Measurements from ENCODE around the gene TUG1. TPM values are rescaled to one million over a fixed set of nuclear protein-coding genes. Genes with fewer than 3 reads are reported as not detected.

TUG1 gene
- polyA plus RNA-seq, 1 experiment, result 152 TPM

DNA sequence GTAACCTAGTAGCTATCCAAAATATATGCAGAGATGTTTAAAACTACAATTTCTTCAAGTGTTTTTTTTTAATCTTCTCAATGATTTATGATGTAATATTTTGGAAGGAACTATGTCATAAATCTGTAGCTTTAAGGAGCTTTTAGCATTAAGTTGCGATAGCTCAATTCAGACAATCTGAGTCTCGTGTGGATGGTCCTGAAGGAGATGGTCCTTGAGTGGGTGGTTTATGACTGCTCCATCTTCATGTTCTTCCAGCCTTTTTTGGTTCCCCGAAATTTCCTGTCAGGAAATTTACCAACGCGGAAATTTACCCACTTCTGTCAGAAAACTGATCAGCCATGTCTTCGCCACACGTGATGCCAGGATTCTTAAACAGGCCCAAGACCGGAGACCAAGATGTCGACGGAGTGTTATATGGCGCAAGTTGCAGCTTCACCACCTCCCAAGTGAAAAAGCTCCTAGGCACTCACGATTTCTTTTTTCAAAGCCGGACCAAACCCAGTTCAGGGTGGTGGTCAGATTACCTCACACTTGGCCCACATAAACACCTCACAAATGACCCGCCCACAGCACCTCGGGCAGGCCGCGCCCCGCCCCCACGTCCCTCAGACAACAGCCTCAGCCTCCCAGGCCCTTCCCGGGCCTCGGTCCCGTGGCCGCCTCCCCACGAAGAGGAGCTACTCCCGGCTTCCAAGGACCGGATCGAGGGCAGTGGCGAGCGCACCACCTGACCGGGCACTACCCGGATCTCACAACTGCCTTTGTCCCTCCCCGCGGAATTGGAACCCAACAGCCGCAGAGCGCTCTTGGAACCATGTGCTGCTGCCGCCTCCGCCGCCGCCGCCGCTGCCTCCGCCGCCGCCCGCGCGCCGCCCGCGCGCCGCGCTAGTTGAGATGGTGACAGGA lies 796 bp upstream of the TUG1 start, which contains the start of gene MORC2:
Gene MORC2 (minus strand): TSS at position 760 of the 909 bp plus-strand sequence. CDS start 885 bp downstream, outside the sequence.
- no peak for DNase-seq (ENCODE audit: low read depth, low spot score)
- Histone ChIP-seq H3K9me3 (ENCODE audit: control insufficient read depth, insufficient read depth, low read length) (peaks cover 15% of the 10 kb centered on the region), H3K4me3 (ENCODE audit: low read depth, low read length) (peak within 1 kb of the TSS; percentile 73), H3K27me3 (ENCODE audit: control insufficient read depth, insufficient read depth, low read length) (no peaks in the 10 kb centered on the region), H3K27ac (ENCODE audit: low read depth, low read length) (peak within 1 kb of the TSS; percentile 93)
- TF ChIP-seq, protein P1, sequence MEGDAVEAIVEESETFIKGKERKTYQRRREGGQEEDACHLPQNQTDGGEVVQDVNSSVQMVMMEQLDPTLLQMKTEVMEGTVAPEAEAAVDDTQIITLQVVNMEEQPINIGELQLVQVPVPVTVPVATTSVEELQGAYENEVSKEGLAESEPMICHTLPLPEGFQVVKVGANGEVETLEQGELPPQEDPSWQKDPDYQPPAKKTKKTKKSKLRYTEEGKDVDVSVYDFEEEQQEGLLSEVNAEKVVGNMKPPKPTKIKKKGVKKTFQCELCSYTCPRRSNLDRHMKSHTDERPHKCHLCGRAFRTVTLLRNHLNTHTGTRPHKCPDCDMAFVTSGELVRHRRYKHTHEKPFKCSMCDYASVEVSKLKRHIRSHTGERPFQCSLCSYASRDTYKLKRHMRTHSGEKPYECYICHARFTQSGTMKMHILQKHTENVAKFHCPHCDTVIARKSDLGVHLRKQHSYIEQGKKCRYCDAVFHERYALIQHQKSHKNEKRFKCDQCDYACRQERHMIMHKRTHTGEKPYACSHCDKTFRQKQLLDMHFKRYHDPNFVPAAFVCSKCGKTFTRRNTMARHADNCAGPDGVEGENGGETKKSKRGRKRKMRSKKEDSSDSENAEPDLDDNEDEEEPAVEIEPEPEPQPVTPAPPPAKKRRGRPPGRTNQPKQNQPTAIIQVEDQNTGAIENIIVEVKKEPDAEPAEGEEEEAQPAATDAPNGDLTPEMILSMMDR (IDR thresholded peaks at IDR 0.05; ENCODE audit: low read depth, low read length), result no peak
- CTCF ChIA-PET, result interaction anchor here (0.6 to 5.8 kb wide), 7 partner anchors 7 to 139 kb away, joined by 3 to 61 read pairs (median 3); partner anchors contain the start of genes SELENOM and SMTN
- POLR2A ChIA-PET, result interaction anchor here (1.0 to 3.4 kb wide), 11 partner anchors 11 to 140 kb away, joined by 3 to 94 read pairs (median 6); partner anchors contain the start of genes SELENOM and SMTN

DNA sequence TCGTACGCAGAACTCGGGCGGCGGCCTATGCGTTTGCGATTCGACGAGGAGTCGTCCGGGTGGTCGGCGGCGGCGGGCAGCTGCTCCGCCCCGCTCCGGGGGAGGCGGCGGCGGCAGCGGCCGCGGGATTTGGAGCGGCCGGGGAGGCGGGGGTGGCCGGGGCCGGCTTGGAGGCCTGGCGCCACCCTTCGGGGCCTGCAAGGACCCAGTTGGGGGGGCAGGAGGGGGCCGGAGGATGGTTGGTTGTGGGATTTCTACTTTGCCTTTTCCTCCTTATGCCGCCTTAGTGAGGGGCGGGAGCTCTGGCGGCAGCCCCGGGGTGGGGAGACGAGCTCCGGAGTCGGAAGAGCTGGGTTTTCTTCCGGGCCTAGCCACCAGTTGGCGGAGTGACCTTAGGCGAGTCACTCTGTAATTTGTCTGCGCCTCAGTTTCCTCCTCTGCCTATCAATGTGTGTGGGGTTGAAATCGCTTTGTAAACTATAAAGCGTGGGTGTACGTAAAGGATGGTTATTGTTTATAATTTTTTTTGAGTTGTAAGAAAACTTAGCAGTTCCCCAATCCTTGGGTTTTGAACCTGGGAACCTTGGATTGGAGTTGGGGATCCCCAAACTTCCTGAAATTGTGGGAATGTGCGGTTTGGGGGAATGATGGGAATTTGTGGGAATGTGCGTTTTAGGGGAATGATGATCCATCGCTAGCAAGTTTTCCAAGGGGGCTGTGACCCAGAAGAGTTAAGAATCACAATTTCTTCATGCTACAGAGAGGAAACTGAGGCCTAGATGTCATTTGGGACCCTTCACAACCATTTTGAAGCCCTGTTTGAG lies 679 bp downstream of the TUG1 start:
- peaks cover 15% of the 10 kb centered on the region for H3K9me3 ChIP-seq (ENCODE audit: control insufficient read depth, insufficient read depth, low read length)
- no peak for DNase-seq (ENCODE audit: low read depth, low spot score)
- ChIA-PET CTCF (interaction anchor here (0.9 to 5.8 kb wide), 3 partner anchors 10 to 114 kb away, joined by 3 to 61 read pairs (median 3); partner anchors contain the start of gene SMTN), POLR2A (interaction anchor here (1.0 to 3.4 kb wide), 12 partner anchors 9 to 138 kb away, joined by 3 to 94 read pairs (median 6); partner anchors contain the start of genes SELENOM and SMTN)
- no peaks in the 10 kb centered on the region for H3K27me3 ChIP-seq (ENCODE audit: control insufficient read depth, insufficient read depth, low read length)
- TF ChIP-seq, protein P1 (IDR thresholded peaks at IDR 0.05; ENCODE audit: low read depth, low read length), result 0 out of 2 replicates have a peak, but pooled peaks have one; percentile 15
- peak overlapping the region; percentile 73 for H3K4me3 ChIP-seq (ENCODE audit: low read depth, low read length)
- H3K27ac ChIP-seq (ENCODE audit: low read depth, low read length), result no peak overlapping the region

DNA sequence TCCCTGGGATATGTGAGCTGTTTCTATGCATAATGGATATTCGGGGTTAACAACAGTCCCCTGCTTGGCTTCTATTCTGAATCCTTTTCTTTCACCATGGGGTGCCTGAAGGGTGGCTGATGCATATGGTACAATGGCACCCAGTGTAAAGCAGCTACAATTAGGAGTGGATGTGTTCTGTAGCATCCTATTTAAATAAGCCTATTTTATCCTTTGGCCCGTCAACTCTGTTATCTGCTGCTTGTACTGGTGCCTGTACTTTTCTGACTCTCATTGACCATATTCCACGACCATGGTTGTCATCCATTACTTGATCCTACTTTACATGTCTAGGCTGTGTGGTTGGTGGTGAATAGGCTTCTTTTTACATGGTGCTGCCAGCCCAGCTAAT lies 1.3 kb downstream of the TUG1 start:
- TF ChIP-seq, protein P1 (IDR thresholded peaks at IDR 0.05; ENCODE audit: low read depth, low read length), result no peak
- Histone ChIP-seq H3K9me3 (ENCODE audit: control insufficient read depth, insufficient read depth, low read length) (peaks cover 15% of the 10 kb centered on the region), H3K27me3 (ENCODE audit: control insufficient read depth, insufficient read depth, low read length) (no peaks in the 10 kb centered on the region), H3K27ac (ENCODE audit: low read depth, low read length) (no peak overlapping the region), H3K4me3 (ENCODE audit: low read depth, low read length) (peak overlapping the region; percentile 73)
- ChIA-PET CTCF (interaction anchor here (5.8 kb wide), 1 partner anchor 113 kb away, joined by 61 read pairs; the partner anchor contains the start of gene SMTN), POLR2A (interaction anchor here (1.0 to 3.4 kb wide), 2 partner anchors 87 to 113 kb away, joined by 3 to 94 read pairs; partner anchors contain the start of gene SMTN)
- DNase-seq (ENCODE audit: low read depth, low spot score), result no peak

DNA sequence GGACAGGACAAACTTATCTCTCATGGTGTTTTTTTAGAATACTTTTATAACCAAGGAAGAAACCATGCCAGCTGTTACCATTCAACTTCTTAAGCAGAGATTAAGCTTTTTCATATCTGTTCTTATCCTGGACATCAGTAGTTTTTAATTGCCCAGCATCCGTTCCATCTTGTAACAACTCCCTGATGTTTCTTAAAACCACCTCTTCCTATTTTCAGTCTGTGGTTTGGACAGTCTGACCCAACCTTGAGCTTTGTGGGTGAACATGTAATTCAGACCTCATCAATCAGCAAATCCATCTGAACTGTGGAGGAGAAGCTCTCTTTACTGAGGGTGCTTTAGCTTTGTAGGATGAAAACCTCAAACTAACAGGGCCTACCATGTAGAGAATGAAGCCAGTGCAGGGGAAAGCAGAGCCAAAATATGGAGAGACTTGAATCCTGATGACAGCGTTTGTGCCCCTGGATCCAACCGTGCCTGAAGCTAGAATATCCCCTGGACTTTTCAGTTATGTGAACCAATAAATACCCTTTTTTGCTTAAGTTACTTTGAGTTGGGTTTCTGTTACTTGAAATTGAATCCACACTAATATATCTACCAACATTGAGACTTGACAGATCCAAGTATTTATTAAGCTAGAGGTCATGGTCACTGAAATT lies 9.4 kb downstream of the TUG1 start:
- no peak overlapping the region for H3K27ac ChIP-seq (ENCODE audit: low read depth, low read length)
- POLR2A ChIA-PET, result interaction anchor here (2.4 kb wide), 2 partner anchors 9 to 103 kb away, joined by 7 to 8 read pairs; partner anchors contain the start of genes MORC2, SMTN and TUG1
- CTCF ChIA-PET, result interaction anchor here (1.7 kb wide), 1 partner anchor 10 kb away, joined by 3 read pairs; the partner anchor contains the start of genes MORC2 and TUG1

More for the DNA sequence above, 9.4 kb downstream of the TUG1 start:
- Histone ChIP-seq H3K9me3 (ENCODE audit: control insufficient read depth, insufficient read depth, low read length) (peaks cover 7% of the 10 kb centered on the region), H3K27me3 (ENCODE audit: control insufficient read depth, insufficient read depth, low read length) (no peaks in the 10 kb centered on the region), H3K4me3 (ENCODE audit: low read depth, low read length) (no peak overlapping the region)
- DNase-seq (ENCODE audit: low read depth, low spot score), result no peak
- TF ChIP-seq, protein P1 (IDR thresholded peaks at IDR 0.05; ENCODE audit: low read depth, low read length), result no peak

Measured in AG04450 (cell line).